Measurements from ENCODE around the gene KIFC3. TPM values are rescaled to one million over a fixed set of nuclear protein-coding genes. Genes with fewer than 3 reads are reported as not detected.

The KIFC3 gene
- total and polyA plus RNA-seq, 2 of the 8 experiments (the other 6 are each of a cell fraction or from before 2014, with no cell fraction given): 2.1 to 7.1 TPM

GRCh38 chr16:57840833-57841232 is 38.5 kb upstream of the KIFC3 start:
- Histone ChIP-seq H2AK5ac (ENCODE audit: low read depth, low read length) (no peak overlapping the region), H4K20me1 (replicated peaks in 1 of 2; ENCODE audit: control insufficient read depth in 1 of 2, insufficient read depth in 2 of 2, low read length in 2 of 2) (no peaks in the 10 kb centered on the region), H3K4me1 (replicated peaks in 1 of 4; ENCODE audit: control insufficient read depth in 3 of 4, insufficient read depth in 4 of 4, low read length in 3 of 4) (peaks cover 7 to 17% (median 9%) of the 10 kb centered on the region in 4 experiments), H4K5ac (ENCODE audit: insufficient read length, low read depth, low read length) (no peak overlapping the region), H3K27me3 (replicated peaks in 1 of 4; ENCODE audit: control insufficient read depth in 3 of 4, extremely low read depth in 1 of 4, insufficient read depth in 3 of 4, low read length in 3 of 4) (0 out of 7 replicates have a peak, but pooled peaks cover 0 to 1% (median 0%) of the 10 kb centered on the region in 4 experiments), H2BK120ac (replicated peaks; ENCODE audit: low read depth, low read length) (no peak overlapping the region), H2BK15ac (ENCODE audit: low read length) (0 out of 2 replicates have a peak overlapping the region, but pooled peaks have one; percentile 1), H3K18ac (ENCODE audit: extremely low read depth, low read length) (no peak overlapping the region), H4K91ac (replicated peaks; ENCODE audit: insufficient read length, low read length) (no peak overlapping the region), H3K9me3 (ENCODE audit: insufficient read depth in 2 of 2, low read depth in 1 of 2, low read length in 1 of 2) (no peaks in the 10 kb centered on the region), H3K27ac (ENCODE audit: low read depth, low read length) (no peak overlapping the region), H2AFZ (ENCODE audit: low read length) (no peak overlapping the region), H2BK20ac (ENCODE audit: low read length) (no peak overlapping the region), H3K4ac (replicated peaks; ENCODE audit: insufficient read length, low read depth, low read length) (no peak overlapping the region), H3K36me3 (ENCODE audit: control insufficient read depth in 2 of 4, insufficient read depth in 4 of 4, low read length in 3 of 4) (no peaks in the 10 kb centered on the region), H3K79me2 (ENCODE audit: control insufficient read depth in 1 of 2, insufficient read depth in 2 of 2, low read length in 2 of 2) (no peaks in the 10 kb centered on the region), H3K23me2 (ENCODE audit: low read depth, low read length) (no peaks in the 10 kb centered on the region), H4K8ac (ENCODE audit: extremely low read depth, insufficient read depth, low read length) (no peak overlapping the region; the same call in 1 of the 2 replicates), H3K56ac (replicated peaks; ENCODE audit: insufficient read length, low read depth, low read length) (no peak overlapping the region), H3K14ac (ENCODE audit: insufficient read length) (no peak overlapping the region), H3K23ac (ENCODE audit: insufficient read length) (no peak overlapping the region), H3K9ac (replicated peaks in 1 of 4; ENCODE audit: extremely low read depth in 1 of 4, low read depth in 3 of 4, low read length in 3 of 4) (no peak overlapping the region), H3K79me1 (ENCODE audit: low read depth, low read length) (no peaks in the 10 kb centered on the region), H3K4me2 (ENCODE audit: insufficient read depth in 1 of 2, low read depth in 2 of 2, low read length in 2 of 2) (no peak overlapping the region), H2BK12ac (ENCODE audit: low read depth, low read length) (no peak overlapping the region), H2BK5ac (ENCODE audit: low read depth, low read length) (no peak overlapping the region), H3K4me3 (ENCODE audit: extremely low read depth in 1 of 4, insufficient read depth in 2 of 4, low read depth in 3 of 4, low read length in 4 of 4) (no peak overlapping the region)
- WGBS, 2 experiments (ENCODE audit: extremely low coverage in 1 of 2, insufficient coverage in 1 of 2, insufficient read length in 1 of 2, insufficient replicate concordance in 2 of 2, low coverage in 1 of 2, low lambda C conversion rate in 2 of 2, missing lambda C conversion rate in 1 of 2): 83% methylated on average over 8 of the region's 8 CpGs; no CpG with 5 or more reads in 1 of the 2 experiments
- TF ChIP-seq SAP30 (IDR thresholded peaks at IDR 0.05; ENCODE audit: insufficient read depth, insufficient replicate concordance, low read length) (no peak), GTF2F1 (IDR thresholded peaks at IDR 0.05; ENCODE audit: borderline replicate concordance, low read depth, low read length) (no peak), GABPA (IDR thresholded peaks at IDR 0.05; ENCODE audit: borderline replicate concordance, insufficient read depth, low read length) (no peak), POU5F1 (IDR thresholded peaks at IDR 0.05; ENCODE audit: low read depth, low read length) (no peak), ASH2L (IDR thresholded peaks at IDR 0.05; ENCODE audit: low read length) (no peak), RFX5 (IDR thresholded peaks at IDR 0.05; ENCODE audit: borderline replicate concordance, low read depth, low read length) (no peak), KDM4A (IDR thresholded peaks at IDR 0.05; ENCODE audit: low read depth, low read length, severe bottlenecking) (no peak), BACH1 (IDR thresholded peaks at IDR 0.05; ENCODE audit: low read length) (no peak), RNF2 (IDR thresholded peaks at IDR 0.05; ENCODE audit: borderline replicate concordance, low read depth, low read length, missing control alignments, poor library complexity, severe bottlenecking) (no peak), HDAC6 (IDR thresholded peaks at IDR 0.05; ENCODE audit: low read depth, low read length) (no peak), ZNF274 (IDR thresholded peaks at IDR 0.05; ENCODE audit: borderline replicate concordance, extremely low read depth, low read length) (no peak), RXRA (IDR thresholded peaks at IDR 0.05; ENCODE audit: insufficient read depth, low read depth, low read length) (no peak), SIRT6 (IDR thresholded peaks at IDR 0.05; ENCODE audit: low read length) (no peak)
- no peak for FAIRE-seq
- no peak for DNase-seq (ENCODE audit: low read depth in 1 of 2, low spot score in 2 of 2)
- ChIA-PET POLR2A (ENCODE audit: partially characterized antibody) (interaction anchor here (1.3 kb wide), 1 partner anchor 24 kb away, joined by 3 read pairs; no protein-coding TSS in a partner anchor), CTCF (ENCODE audit: partially characterized antibody) (interaction anchor here (0.6 to 4.2 kb wide), 3 partner anchors 15 to 46 kb away, joined by 4 to 22 read pairs (median 12); no protein-coding TSS in a partner anchor)
